Stimulated activated CD8-positive, alpha-beta memory T cell treated with anti-CD3 and anti-CD28 coated beads, Interleukin-7, amount 100 ng/mL, for 24 hours (primary cell): ENCODE measurements around the gene SUMO4.

Source experiments
- DNase-seq: peaks from one replicate; pipeline ENCODE4 v3.0.0-alpha.2; 2020; ENCODE audit warnings: low read depth

Gene SUMO4

GRCh38 chr6:149400050-149400449 is at the start of gene SUMO4:
TSS of gene SUMO4 (plus strand) at chr6:149400262. CDS start at chr6:149400392, 130 bp downstream.
- DNase-seq: no peak

DNA sequence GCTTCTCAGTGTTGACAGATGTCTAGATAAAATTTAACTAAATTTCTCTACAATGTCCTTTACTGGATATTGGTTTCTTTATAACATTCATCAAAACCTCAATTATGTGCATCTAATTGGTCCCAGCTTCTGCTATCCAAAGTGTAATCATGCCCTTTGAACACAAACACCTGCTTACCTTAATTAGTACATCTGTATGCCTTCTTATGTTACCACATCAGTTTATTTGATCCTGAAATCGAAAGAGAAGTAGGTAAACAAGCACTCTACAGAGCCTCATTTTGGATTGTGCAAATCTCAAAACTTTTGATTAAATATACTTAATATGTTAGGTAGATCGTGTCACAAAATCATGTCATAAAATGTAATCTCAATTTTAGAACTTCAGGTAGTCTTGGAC is 46.1 kb upstream of the SUMO4 start:
- DNase-seq: no peak

- DNase-seq: no peak
Observed at GRCh38 chr6:149356081-149356750, 43.8 kb upstream of the SUMO4 start.

DNA sequence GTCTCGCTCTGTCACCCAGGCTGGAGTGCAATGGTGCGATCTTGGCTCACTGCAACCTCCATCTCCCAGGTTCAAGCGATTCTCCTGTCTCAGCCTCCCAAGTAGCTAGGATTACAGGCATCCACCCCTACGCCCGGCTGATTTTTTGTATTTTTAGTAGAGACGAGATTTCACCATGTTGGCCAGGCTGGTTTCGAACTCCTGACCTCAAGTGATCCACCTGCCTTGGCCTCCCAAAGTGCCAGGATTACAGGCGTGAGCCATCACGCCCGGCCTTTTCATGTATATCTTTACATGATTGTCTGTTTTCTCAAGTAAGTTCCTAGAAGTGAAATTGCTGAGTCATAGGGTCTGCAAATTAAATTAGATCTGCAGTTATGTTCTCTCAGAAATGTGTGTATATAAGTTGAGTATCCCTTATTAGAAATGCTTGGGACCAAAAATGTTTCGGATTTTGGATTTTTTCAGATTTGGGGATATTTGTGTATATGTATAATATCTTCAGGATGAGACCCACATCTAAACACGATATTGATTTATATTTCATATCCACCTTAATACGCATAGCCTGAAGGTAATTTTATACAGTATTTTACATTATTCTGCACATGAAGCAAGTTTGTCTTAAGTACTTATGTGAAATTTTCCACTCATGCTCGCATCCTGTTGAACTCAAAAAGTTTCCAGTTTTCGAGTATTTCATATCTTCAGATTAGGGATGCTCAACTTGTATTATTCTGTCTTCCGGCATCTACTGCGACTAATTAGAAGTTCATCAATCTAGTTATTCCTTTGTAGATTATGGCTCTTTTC is 42.1 kb upstream of the SUMO4 start:
- no peak for DNase-seq

DNA sequence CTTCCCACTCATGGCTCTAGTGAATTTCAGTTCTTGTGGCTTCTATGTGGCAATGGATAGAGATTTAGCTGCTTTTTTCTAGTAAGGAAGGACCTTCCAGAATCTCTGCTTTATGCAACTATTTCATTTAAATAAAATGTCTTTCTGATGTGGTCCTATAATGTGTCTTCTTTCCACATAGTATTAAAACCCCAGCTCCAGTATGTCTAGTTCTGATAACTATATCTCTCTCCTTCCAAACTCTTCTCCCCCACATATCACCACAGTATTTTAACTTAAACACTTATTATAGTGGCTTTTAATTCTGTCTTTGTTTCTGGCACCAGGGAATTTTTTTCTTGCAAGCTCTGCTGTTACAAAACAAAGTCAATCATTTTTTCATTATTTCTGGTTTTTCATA is 40.6 kb upstream of the SUMO4 start:
- DNase-seq: no peak

- DNase-seq: no peak
Observed at GRCh38 chr6:149360536-149360935, 39.5 kb upstream of the SUMO4 start.

DNA sequence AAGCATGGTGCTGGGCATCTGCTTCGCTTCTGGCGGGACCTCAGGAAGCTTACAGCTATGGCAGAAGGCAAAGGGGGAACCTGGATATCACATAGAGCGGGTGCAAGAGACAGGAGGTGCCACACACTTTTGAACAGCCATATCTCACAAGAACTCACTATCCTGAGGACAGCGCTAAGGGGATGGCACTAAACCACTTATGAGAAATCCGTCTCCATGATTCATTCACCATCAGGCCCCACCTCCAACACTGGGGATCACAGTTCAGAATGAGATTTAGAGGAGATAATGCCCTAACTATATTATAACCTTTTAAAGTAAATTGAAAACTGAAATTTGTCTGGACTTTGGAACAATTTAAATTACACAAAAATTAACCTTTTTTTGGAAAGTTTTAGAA is 37.8 kb upstream of the SUMO4 start:
- no peak for DNase-seq

DNA sequence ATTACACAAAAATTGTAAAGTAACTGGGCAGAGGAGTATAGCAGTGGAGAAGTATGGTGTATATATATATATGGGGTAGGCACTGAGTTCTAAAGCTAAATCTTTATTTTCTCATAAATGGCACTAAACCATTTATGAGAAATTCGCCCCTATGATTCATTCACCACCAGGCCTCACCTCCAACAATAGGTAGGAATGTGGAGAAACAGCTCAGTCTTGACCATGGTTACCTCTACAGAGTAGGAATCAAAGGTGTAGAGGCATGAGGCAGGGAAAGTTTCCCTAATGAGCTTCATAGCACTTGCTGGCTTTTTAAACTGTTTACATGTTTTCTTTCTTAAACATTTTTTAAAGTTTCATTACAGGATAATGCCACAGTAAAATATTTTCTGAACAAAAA is 36.9 kb upstream of the SUMO4 start:
- no peak for DNase-seq

GRCh38 chr6:149364557-149364956 is 35.5 kb upstream of the SUMO4 start:
- DNase-seq: no peak

DNA sequence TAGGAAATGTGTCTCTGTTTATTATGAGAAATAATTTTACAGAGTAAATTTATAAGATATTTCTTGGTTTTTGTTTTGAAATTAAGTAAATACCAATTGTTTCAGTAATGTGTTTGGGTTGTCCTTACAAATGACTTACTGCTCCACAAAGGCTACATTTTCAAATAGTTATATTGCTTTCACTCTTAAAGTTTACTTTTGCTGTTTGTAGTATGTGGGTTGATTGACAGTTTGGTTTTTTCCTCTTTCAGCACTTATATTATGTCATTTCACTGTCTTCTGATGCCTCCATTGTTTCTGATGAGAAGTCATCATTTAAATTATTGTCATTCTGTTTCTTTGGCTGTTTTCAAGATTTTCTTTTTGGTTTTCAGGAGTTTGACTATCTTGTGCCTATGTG is 34.9 kb upstream of the SUMO4 start:
- no peak for DNase-seq

- DNase-seq: no peak
Observed at GRCh38 chr6:149366267-149366921, 33.7 kb upstream of the SUMO4 start.

DNA sequence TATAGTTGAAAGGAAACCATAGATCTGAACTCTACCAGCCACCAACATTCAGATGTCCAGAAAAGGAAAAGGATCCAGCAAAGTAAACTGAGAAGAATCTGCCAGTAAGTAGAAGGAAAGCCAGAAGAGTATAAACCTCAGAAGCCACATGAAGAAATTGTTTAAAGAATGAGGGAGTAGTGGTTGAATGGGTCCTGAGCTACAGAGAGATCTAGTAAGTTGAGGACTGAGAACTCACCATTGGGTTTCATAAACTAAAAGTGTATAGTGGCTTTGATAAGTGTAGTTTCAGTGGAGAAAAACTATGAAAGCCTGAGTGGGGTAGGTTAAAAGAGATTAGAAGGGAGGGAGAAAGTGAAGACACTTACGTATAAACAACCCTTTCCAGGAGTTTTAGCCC is 32.0 kb upstream of the SUMO4 start:
- DNase-seq: no peak

DNA sequence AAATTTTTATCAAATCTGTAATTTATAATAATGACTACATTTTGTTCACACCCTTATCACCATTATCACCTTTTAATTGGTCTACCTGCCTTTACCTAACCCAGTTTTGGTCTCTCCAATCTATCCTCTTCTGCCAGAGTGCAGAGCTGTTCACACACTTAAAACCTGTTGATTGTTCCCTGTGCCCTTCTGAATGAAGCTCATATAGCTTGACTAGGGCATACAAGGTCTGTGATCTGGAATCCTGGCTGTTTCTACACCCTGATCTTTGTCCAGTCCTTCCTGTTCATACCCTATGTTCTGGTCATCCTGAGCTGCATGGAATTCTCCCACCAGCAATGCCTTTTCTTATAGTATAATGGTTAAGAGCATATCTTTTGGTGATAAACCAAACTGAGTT is 28.9 kb upstream of the SUMO4 start:
- no peak for DNase-seq

GRCh38 chr6:149372062-149372461 is 28.0 kb upstream of the SUMO4 start:
- no peak for DNase-seq

DNA sequence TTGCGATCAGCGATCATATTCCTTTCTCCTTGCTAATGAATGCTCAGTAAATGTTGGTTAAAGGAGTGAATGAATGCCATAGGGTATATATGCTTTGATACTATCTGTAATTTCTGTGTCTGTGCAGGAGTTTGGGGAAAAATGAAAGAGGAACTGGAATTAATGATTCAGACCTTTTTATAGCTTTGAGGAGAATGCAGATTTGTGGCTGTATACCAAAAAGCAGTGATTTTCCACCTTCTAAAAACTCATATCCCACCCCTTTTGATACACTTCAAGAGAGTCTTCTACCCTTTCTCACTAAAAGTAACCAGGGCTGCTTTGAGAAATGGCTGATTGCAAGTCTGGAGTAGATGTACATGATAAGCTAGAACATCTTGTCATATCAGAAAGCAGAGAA is 26.6 kb upstream of the SUMO4 start:
- no peak for DNase-seq

DNA sequence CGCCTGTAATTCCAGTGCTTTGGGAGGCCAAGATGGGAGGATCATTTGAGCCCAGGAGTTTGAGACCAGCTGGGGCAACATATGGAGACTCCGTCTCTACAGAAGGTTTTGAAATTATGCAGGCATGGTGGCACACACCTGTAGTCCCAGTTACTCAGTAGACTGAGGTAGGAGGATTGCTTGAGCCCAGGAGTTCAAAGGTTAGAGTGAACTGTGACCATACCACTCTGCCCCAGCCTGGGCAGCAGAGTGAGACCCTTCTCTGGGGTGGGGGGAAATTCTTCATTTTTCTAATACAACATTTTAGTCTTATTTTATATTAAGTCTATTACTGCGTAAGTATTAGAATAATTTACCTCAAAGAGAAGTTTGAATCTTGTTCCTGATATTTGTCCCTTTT is 20.1 kb upstream of the SUMO4 start:
- no peak for DNase-seq

- no peak for DNase-seq
Observed at GRCh38 chr6:149380523-149380922, 19.5 kb upstream of the SUMO4 start.

GRCh38 chr6:149383371-149383770 is 16.7 kb upstream of the SUMO4 start:
- no peak for DNase-seq

DNA sequence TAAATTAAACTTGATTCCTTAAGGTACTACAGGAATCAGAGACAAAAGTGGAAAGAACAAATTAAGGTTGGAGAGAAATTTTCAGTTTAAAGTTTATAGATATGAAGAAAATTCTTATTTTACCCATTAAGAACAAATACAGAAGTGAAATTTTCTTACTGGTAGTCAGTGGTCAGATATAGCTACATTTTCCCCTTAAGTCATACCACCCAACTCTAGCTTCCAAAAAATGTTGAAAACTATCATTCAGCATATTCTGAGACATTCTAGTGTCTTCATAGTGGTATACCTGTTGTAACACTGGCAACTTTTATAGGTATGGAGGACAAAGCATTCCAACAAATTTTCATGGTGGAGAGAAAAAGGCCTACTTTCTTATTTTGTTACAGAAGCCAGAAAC is 15.6 kb upstream of the SUMO4 start:
- no peak for DNase-seq

DNA sequence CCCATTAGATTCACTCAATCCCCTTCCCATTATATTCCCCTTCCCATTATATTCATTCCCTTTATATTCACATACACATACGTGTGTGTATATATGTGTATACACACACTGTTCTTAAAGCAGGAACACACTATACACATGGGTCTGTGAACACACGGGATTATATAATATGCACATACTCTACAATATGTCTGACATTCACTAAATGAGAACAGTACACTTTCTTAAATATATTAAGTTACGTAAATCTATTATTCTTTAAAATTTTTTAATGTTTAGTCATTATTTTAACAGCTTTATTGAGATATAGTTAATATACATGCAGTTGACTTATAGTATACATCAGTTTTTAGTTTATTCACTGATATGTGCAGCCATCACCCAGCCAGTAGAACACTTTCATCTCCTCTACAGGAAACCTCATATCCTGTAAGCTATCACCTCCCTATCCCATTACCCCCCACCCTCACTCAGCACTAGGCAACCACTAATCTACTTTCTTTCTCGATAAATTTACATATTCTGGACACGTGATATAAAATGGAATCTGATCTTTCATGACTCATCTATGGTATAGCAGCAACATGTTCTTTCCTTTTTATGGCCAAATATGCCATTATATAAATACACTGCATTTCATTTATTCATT is 13.9 kb upstream of the SUMO4 start:
- no peak for DNase-seq

DNA sequence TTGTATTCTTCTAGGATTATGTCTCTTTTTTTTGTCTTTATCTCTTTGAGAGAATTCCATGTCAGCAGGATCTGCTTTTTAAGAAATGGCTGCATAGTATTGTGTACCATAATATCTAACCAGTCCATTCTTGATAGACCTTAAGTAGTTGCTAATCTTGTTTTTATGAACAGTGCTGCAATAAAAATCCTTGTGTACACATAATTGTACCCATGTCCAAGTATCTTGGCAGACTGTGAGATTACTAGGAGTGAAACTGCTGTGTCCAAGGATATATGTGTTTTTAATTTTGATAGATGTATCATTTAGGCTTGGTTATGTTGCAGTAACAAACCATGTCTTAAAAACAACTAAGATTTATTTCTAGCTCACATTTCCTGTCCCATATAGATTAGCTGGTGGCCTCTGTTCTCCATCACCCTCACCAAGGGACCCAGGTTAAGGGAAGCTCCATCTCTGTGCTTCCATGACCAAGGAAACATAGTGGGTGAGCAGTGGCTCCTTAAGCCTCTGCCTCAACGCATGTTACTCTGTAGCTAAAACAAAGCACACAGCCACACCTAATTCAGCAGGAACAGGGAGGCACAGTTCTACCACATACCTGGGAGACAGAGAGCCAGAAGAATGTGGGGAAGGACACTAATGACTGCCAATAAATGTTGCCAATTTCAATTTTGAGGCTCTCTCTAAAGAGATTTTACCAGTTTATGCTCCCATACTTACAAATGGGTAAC is 12.1 kb upstream of the SUMO4 start:
- no peak for DNase-seq
